GM12878 (cell line): Measurements from ENCODE around the gene NDRG4. TPM values are rescaled to one million over a fixed set of nuclear protein-coding genes. Genes with fewer than 3 reads are reported as not detected.

ENCODE experiments used
- BCL11A ChIP-seq: IDR thresholded peaks from 2 replicates; pipeline ENCODE4 v1.6.1; 2011; ENCODE audit warnings: low read depth, low read length
- BHLHE40 ChIP-seq, 2 experiments: fragments of 450-650 bp in 1 of 2; IDR thresholded peaks; 2 replicates each; pipeline ENCODE4 v1.6.1; 2011 to 2017; ENCODE audit warnings: low read depth in 2 of 2, borderline replicate concordance in 1 of 2, improper control_type of control experiment in 1 of 2, low read length in 1 of 2, mild to moderate bottlenecking in 1 of 2
- CREB1 ChIP-seq: IDR thresholded peaks from 2 replicates; pipeline ENCODE4 v1.6.1; 2012; ENCODE audit warnings: low read depth, mild to moderate bottlenecking, inconsistent platforms
- ETV6 ChIP-seq, 2 experiments: fragments of 450-650 bp in 1 of 2; IDR thresholded peaks in 1 of 2; conservative IDR thresholded peaks in 1 of 2; 2 replicates each; pipeline ENCODE4 v1.6.1; 2014; ENCODE audit warnings: antibody characterized with exemption in 1 of 2, borderline replicate concordance in 1 of 2, low read depth in 1 of 2, mild to moderate bottlenecking in 1 of 2, moderate library complexity in 1 of 2
- PAX5 ChIP-seq: IDR thresholded peaks from 2 replicates; pipeline ENCODE4 v1.6.1; 2011; ENCODE audit warnings: low read depth, low read length, borderline replicate concordance
- RELB ChIP-seq: fragments of 450-650 bp; IDR thresholded peaks from 2 replicates; pipeline ENCODE4 v1.6.1; 2017; ENCODE audit warnings: low read depth, mild to moderate bottlenecking, moderate library complexity
- SMAD5 ChIP-seq: IDR thresholded peaks from 2 replicates; pipeline ENCODE4 v1.6.1; 2016; ENCODE audit warnings: antibody characterized with exemption, low read depth
- SP1 ChIP-seq: IDR thresholded peaks from one replicate; pipeline ENCODE4 v1.6.1; 2011; ENCODE audit warnings: low read depth, low read length
- STAT3 ChIP-seq: IDR thresholded peaks from 2 replicates; pipeline ENCODE4 v1.6.1; 2011; ENCODE audit warnings: low read depth, low read length, improper control_type of control experiment
- TCF7 ChIP-seq: IDR thresholded peaks from 2 replicates; pipeline ENCODE4 v1.6.1; 2014; ENCODE audit warnings: antibody characterized with exemption, borderline replicate concordance
- ZBTB4 ChIP-seq: fragments of 450-650 bp; formaldehyde crosslinking; IDR thresholded peaks from 2 replicates; pipeline ENCODE4 v1.4.0; 2022; ENCODE audit warnings: mild to moderate bottlenecking, moderate library complexity
- ZNF274 ChIP-seq: IDR thresholded peaks from one replicate; pipeline ENCODE4 v1.8.0; 2011; ENCODE audit not compliant: insufficient read length, insufficient read depth
- ZSCAN29 ChIP-seq: fragments of 450-650 bp; IDR thresholded peaks from 2 replicates; pipeline ENCODE4 v1.6.1; 2017; ENCODE audit warnings: mild to moderate bottlenecking, moderate library complexity
- ZZZ3 ChIP-seq: IDR thresholded peaks from 2 replicates; pipeline ENCODE4 v1.6.1; 2011; ENCODE audit warnings: low read depth; ENCODE audit not compliant: control insufficient read depth, insufficient read length
- polyA plus RNA-seq, 11 experiments: library from polyadenylated mRNA; depleted of rRNA in 4 of 11; unstranded in 6 of 11; stranded (reverse) in 5 of 11; fragments of >200 nt; fragmentation: Nextera tagmentation in 4 of 11; fragmentation: Illumina TruSeq in 1 of 11; extraction: Ambion mirVana in 4 of 11; extraction: Trizol in 1 of 11; gene quantifications; 1 replicate in 1 of 11; 2 replicates in 10 of 11; pipeline versions ENCODE4 v1.2.1 to v1.2.3, GENCODE V29; 2011 to 2016; ENCODE audit warnings: inconsistent platforms in 2 of 11, missing spikeins in 2 of 11, low read depth in 1 of 11
- total RNA-seq, 4 experiments: library from RNA; depleted of rRNA in 3 of 4; stranded (reverse); fragments of >200 nt in 3 of 4; fragmentation: Illumina TruSeq in 1 of 4; extraction: Trizol in 1 of 4; gene quantifications; 2 replicates each; pipeline versions ENCODE4 v1.2.1 to v1.2.3, GENCODE V29; 2013 to 2021
- TF ChIP-seq, protein P1 (sequence below): IDR thresholded peaks from 2 replicates; pipeline ENCODE4 v1.6.1; 2011; ENCODE audit warnings: borderline replicate concordance, low read depth, mild to moderate bottlenecking, moderate library complexity, low read length; ENCODE audit not compliant: insufficient read depth, poor library complexity, severe bottlenecking
- TF ChIP-seq, protein P2 (sequence below): fragments of 450-650 bp; IDR thresholded peaks from 2 replicates; pipeline ENCODE4 v1.6.1; 2016; ENCODE audit warnings: mild to moderate bottlenecking, moderate library complexity, borderline replicate concordance

The NDRG4 gene
- total and polyA plus RNA-seq, 10 of the 15 experiments (the other 5 are each of a cell fraction or from before 2014, with no cell fraction given), result 0.33 to 3.8 (median 2.5) TPM

GRCh38 chr16:58515125-58515870 lies 15.4 kb downstream of the NDRG4 start, which contains the start of gene SETD6 (continued):
- TF ChIP-seq ZBTB4 (CRISPR knock-in tag) (no peak), STAT3 (no peak), BHLHE40 (IDR thresholded peaks at IDR 0.05; ENCODE audit: borderline replicate concordance in 1 of 2, low read depth in 2 of 2, low read length in 1 of 2) (peak in 1 of 2 experiments; percentile 42; a peak in 1 of 4 replicates), ETV6 (conservative IDR thresholded peaks at IDR 0.05 in 1 of 2, IDR thresholded peaks at IDR 0.05 in 1 of 2; ENCODE audit: borderline replicate concordance in 1 of 2, low read depth in 1 of 2) (no peak), ZNF274 (no peak), ZSCAN29 (no peak), SMAD5 (peak; percentile 37; the same call in 1 of the 2 replicates), SP1 (peak; percentile 27), RELB (peak; percentile 40; the same call in 1 of the 2 replicates), ZZZ3 (no peak), BCL11A (0 out of 2 replicates have a peak, but pooled peaks have one; percentile 2), TCF7 (no peak), CREB1 (peak; percentile 67; the same call in 1 of the 2 replicates), PAX5 (0 out of 2 replicates have a peak, but pooled peaks have one; percentile 36)
- TF ChIP-seq, protein P1, sequence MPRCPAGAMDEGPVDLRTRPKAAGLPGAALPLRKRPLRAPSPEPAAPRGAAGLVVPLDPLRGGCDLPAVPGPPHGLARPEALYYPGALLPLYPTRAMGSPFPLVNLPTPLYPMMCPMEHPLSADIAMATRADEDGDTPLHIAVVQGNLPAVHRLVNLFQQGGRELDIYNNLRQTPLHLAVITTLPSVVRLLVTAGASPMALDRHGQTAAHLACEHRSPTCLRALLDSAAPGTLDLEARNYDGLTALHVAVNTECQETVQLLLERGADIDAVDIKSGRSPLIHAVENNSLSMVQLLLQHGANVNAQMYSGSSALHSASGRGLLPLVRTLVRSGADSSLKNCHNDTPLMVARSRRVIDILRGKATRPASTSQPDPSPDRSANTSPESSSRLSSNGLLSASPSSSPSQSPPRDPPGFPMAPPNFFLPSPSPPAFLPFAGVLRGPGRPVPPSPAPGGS, result no peak
- TF ChIP-seq, protein P2, sequence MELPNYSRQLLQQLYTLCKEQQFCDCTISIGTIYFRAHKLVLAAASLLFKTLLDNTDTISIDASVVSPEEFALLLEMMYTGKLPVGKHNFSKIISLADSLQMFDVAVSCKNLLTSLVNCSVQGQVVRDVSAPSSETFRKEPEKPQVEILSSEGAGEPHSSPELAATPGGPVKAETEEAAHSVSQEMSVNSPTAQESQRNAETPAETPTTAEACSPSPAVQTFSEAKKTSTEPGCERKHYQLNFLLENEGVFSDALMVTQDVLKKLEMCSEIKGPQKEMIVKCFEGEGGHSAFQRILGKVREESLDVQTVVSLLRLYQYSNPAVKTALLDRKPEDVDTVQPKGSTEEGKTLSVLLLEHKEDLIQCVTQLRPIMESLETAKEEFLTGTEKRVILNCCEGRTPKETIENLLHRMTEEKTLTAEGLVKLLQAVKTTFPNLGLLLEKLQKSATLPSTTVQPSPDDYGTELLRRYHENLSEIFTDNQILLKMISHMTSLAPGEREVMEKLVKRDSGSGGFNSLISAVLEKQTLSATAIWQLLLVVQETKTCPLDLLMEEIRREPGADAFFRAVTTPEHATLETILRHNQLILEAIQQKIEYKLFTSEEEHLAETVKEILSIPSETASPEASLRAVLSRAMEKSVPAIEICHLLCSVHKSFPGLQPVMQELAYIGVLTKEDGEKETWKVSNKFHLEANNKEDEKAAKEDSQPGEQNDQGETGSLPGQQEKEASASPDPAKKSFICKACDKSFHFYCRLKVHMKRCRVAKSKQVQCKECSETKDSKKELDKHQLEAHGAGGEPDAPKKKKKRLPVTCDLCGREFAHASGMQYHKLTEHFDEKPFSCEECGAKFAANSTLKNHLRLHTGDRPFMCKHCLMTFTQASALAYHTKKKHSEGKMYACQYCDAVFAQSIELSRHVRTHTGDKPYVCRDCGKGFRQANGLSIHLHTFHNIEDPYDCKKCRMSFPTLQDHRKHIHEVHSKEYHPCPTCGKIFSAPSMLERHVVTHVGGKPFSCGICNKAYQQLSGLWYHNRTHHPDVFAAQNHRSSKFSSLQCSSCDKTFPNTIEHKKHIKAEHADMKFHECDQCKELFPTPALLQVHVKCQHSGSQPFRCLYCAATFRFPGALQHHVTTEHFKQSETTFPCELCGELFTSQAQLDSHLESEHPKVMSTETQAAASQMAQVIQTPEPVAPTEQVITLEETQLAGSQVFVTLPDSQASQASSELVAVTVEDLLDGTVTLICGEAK, result peak; percentile 82
